Gastroesophageal sphincter (tissue), 3 donors: Measurements from ENCODE around the gene MEOX1.

Source experiments
- POLR2AphosphoS5 ChIP-seq: sonication (generic); formaldehyde crosslinking; IDR thresholded peaks from one replicate; pipeline ENCODE4 v1.6.1; 2017; ENCODE audit warnings: antibody characterized with exemption
- TF ChIP-seq, protein P1 (sequence below), 4 experiments: fragments of 200-600 bp in 2 of 4; fragments of 450-650 bp in 2 of 4; sonication (generic) in 1 of 4; IDR thresholded peaks; one replicate each; pipeline ENCODE4 v1.5.1; 2017 to 2019; ENCODE audit warnings: antibody characterized with exemption in 4 of 4, mild to moderate bottlenecking in 2 of 4, moderate library complexity in 2 of 4

DNA sequence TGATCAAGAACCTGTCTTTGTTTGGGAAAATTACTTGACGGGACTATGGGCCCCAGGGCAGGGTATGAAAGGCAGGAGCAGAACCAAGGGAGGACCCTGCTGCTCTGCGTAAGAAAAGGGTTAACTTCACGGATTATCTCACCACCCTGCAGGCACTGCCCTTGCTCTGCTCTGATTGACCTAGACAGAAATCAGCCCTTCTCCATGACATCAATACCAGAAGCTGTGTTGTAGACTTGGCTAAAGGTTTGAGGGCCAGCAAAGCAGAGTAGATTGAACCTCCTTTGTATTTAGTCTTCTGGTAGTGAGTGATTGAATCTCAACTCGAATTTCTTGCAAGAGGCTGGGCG lies 62.7 kb downstream of the MEOX1 start:
- TF ChIP-seq, protein P1, sequence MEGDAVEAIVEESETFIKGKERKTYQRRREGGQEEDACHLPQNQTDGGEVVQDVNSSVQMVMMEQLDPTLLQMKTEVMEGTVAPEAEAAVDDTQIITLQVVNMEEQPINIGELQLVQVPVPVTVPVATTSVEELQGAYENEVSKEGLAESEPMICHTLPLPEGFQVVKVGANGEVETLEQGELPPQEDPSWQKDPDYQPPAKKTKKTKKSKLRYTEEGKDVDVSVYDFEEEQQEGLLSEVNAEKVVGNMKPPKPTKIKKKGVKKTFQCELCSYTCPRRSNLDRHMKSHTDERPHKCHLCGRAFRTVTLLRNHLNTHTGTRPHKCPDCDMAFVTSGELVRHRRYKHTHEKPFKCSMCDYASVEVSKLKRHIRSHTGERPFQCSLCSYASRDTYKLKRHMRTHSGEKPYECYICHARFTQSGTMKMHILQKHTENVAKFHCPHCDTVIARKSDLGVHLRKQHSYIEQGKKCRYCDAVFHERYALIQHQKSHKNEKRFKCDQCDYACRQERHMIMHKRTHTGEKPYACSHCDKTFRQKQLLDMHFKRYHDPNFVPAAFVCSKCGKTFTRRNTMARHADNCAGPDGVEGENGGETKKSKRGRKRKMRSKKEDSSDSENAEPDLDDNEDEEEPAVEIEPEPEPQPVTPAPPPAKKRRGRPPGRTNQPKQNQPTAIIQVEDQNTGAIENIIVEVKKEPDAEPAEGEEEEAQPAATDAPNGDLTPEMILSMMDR (IDR thresholded peaks at IDR 0.05), result no peak
- no peak for TF ChIP-seq POLR2AphosphoS5
